GM12891 (cell line): ENCODE results near the gene PSMC3IP.
A peak's percentile ranks its signal among the peaks of the same experiment; 100 is the strongest.

Experiments
- DNase-seq: peaks from one replicate; pipeline ENCODE4 v3.0.0; 2011; ENCODE audit warnings: low spot score; ENCODE audit not compliant: insufficient read length
- FAIRE-seq: peaks from 2 replicates; lab custom pipeline; 2011; peaks lifted over from hg19 to GRCh38; lab: Jason Lieb, UNC
- PAX5 ChIP-seq: IDR thresholded peaks from 2 replicates; pipeline ENCODE4 v1.6.1; 2011; ENCODE audit warnings: low read length, moderate library complexity, mild to moderate bottlenecking; ENCODE audit not compliant: insufficient read depth, severe bottlenecking
- POLR2A ChIP-seq: IDR thresholded peaks from 2 replicates; pipeline ENCODE4 v1.6.1; 2011; ENCODE audit warnings: low read depth, low read length, control low read depth
- POLR2AphosphoS5 ChIP-seq: IDR thresholded peaks from 2 replicates; pipeline ENCODE4 v1.6.1; 2011; ENCODE audit warnings: low read depth, low read length, control low read depth
- POU2F2 ChIP-seq: IDR thresholded peaks from 2 replicates; pipeline ENCODE4 v1.6.1; 2011; ENCODE audit warnings: low read depth, mild to moderate bottlenecking, control low read depth, low read length, moderate library complexity
- SPI1 ChIP-seq: IDR thresholded peaks from 2 replicates; pipeline ENCODE4 v1.6.1; 2011; ENCODE audit warnings: low read depth, low read length, control low read depth
- TAF1 ChIP-seq: IDR thresholded peaks from 2 replicates; pipeline ENCODE4 v1.6.1; 2011; ENCODE audit warnings: low read depth, low read length, control low read depth

The PSMC3IP gene

DNA sequence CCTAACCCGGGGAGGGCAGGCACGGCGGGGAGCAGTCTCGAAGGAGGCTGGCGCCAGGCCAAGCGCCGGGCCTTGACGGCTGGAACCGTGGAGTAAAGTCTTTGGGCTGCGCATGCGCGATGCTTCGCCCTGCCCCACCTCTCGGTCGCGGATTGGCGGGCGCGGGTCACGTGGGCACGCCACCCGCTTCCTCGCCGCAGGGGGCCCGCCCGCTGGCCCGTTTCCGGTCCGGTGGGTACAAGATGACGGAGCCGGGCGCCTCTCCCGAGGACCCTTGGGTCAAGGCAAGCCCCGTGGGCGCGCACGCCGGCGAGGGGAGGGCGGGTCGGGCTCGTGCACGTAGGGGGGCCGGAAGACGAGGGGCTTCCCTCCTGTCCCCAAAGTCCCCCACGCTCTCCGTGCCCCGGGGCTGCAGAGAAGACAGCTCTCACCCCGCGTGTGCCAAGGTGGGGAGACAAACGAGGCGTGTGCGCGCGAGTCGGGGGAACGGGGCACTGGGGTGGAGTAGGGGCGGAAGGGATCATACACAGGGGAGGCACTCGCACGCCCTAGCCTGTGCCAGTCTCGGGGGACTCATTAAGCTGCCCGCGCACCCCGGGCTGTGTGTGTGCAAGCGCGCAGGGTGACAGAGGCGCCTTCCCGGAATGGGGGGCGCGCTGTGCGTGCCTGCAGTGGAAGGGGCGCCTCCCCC is 10.5 kb downstream of the PSMC3IP start, which contains the start of gene MLX:
TSS of gene MLX (plus strand) at position 218 of the 691 bp plus-strand sequence. CDS start at position 243, 25 bp downstream.
- peak; percentile 99 for FAIRE-seq
- TF ChIP-seq POLR2AphosphoS5 (peak; percentile 53; the same call in 1 of the 2 replicates), TAF1 (no peak; the same call in 1 of the 2 replicates), POLR2A (peak; percentile 9; the same call in 1 of the 2 replicates), PAX5 (peak; percentile 91)
- peak; percentile 100 for DNase-seq

DNA sequence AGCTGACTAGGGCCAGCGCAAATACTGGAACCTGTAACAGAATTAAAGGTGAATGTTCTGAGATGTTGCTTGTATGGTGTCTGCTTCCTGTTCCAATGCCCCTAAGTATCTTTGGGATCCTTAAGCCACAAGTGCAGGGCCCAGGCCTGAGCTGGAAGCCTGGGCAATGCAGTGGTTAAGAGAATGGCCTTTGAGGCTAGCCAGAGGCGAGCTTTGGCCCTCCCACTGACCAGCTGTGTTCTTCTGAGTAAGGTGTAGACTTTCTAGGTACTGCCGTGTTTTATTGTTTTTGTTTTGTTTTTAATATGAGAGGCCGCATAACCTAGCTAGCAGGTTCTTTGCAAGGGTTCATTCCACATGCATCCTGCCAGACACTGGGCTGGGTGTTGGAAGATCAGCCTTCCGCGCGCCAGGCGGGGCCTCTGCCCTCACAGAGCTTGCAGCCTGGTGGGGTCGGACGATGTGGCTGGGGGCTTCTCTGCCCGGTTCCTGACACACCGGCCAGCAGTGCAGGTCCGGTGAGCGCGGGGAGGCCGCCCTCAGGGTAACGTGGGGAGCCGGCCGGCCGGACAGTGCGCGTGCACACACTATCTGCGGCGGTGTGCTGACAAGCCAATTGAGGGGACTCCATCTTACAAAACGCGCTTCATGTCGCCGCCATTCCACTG is 11.2 kb downstream of the PSMC3IP start:
- TF ChIP-seq POLR2A (no peak), PAX5 (no peak), SPI1 (no peak), TAF1 (no peak), POLR2AphosphoS5 (no peak), POU2F2 (no peak)
- DNase-seq (no peak), FAIRE-seq (no peak)

DNA sequence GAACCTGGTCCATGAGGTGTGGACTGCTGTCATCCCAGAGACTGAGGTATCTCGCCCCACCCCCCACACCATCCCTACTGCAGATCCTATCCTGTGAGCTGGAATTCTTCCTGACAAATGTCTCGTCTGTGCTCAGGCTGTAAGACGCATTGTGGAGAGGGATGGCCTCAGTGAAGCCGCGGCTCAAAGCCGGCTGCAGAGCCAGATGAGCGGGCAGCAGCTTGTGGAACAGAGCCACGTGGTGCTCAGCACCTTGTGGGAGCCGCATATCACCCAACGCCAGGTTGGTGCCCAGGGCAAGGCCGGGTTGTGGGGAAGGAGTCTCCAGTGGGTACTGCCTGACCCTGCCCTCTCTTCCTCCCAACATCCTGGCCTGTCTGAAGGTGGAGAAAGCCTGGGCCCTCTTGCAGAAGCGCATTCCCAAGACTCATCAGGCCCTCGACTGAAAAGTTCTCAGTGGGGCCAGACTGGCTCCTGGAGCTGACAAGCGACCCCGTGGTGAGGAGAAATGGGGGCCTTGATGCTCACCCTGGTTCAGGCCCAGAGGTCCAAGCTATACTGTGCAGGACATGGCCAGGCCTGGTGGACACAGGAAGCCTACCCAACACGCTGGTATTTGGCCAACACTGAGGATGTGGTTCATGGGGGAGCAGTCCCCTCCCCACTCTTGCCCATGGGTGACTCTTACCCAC is 11.9 kb downstream of the PSMC3IP start:
- DNase-seq, result no peak
- FAIRE-seq, result no peak
- no peak for TF ChIP-seq POLR2AphosphoS5
- TF ChIP-seq TAF1, result no peak
- no peak for TF ChIP-seq SPI1
- TF ChIP-seq POLR2A, result no peak
- TF ChIP-seq POU2F2, result no peak
- TF ChIP-seq PAX5, result no peak

GRCh38 chr17:42564815-42565522 is 12.6 kb downstream of the PSMC3IP start:
- no peak for DNase-seq
- FAIRE-seq, result no peak

GRCh38 chr17:42563950-42564349 is 13.6 kb downstream of the PSMC3IP start:
- no peak for FAIRE-seq
- DNase-seq, result no peak
- TF ChIP-seq POLR2AphosphoS5 (0 out of 2 replicates have a peak, but pooled peaks have one; percentile 4), SPI1 (no peak), POU2F2 (no peak), TAF1 (no peak), PAX5 (no peak), POLR2A (no peak)

More at GRCh38 chr17:42564815-42565522, 12.6 kb downstream of the PSMC3IP start:
- TF ChIP-seq TAF1 (no peak), PAX5 (no peak), POU2F2 (no peak), POLR2A (no peak), POLR2AphosphoS5 (no peak), SPI1 (no peak)

DNA sequence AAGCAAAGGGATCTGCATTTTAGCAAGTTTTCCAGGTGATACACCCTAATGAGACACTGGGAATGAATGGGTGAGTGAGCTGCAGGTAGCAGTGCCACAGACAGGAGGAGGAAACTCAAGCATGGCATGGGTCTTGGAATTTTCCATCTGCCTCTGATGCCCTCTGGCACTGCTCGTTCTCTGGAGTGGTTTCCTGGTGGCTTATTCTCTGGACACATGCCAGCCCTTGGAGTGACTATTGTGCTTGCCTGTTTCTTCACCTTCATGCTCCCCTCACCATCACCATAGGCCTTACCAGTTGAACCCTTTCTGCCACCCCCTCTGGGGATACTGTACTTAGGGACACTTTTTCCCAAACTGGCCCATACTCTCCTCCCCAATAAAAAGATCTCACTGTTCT is 14.0 kb downstream of the PSMC3IP start:
- FAIRE-seq, result no peak
- DNase-seq, result no peak
- TF ChIP-seq PAX5 (no peak), POLR2AphosphoS5 (0 out of 2 replicates have a peak, but pooled peaks have one; percentile 10)

DNA sequence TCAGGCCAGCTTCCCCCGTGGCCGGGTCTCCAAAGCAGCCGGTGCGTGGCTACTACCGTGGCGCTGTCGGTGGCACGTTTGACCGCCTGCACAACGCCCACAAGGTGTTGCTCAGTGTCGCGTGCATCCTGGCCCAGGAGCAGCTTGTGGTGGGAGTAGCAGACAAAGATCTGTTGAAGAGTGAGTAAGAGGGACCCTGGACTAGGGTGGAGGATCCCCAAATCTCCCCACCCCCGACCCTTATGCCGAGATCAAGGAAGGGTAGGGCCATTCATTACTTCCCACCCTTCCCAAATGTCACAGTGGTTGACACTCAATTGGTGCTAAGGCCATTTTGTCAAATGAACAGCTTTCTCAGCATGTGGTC is 14.4 kb downstream of the PSMC3IP start:
- no peak for DNase-seq
- TF ChIP-seq POU2F2 (no peak), POLR2A (no peak), PAX5 (no peak), SPI1 (no peak), POLR2AphosphoS5 (no peak), TAF1 (no peak)
- peak; percentile 83 for FAIRE-seq

- no peak for TF ChIP-seq SPI1
- no peak for TF ChIP-seq PAX5
- TF ChIP-seq POLR2A, result no peak
- no peak for TF ChIP-seq POU2F2
- TF ChIP-seq POLR2AphosphoS5, result no peak
- TF ChIP-seq TAF1, result no peak
- DNase-seq (no peak), FAIRE-seq (peak; percentile 9)
These were observed 15.0 kb downstream of the PSMC3IP start for GRCh38 chr17:42562388-42563142.

DNA sequence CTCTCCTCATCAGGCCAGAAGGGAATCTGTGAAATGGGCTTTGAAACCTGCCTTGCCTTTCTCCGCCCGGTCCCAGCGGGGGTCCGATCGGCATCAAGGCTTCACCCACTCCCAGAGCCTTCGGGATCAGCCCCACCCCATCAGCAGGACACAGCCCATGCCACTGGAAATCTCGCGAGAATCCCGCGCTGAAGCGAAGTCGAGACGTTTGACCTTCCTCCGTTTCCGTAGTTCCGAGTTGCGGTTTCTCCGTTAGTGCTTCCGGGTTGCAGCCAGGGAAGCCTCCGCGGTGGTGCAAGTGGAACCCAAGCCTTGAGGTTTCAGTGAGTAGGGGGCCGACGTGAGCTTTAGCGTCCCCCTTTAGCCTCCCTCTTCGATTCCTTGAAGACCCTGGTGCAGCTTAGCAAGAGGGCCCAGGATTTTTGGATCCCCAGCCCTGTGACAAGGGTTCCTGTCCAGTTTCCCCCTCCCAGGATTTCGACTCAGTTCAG is 15.6 kb downstream of the PSMC3IP start, which contains the start of gene COASY:
TSS of gene COASY (plus strand) at position 252 of the 491 bp plus-strand sequence. CDS start 475 bp downstream, outside the sequence.
- TF ChIP-seq PAX5, result no peak
- TF ChIP-seq TAF1, result peak; percentile 88
- TF ChIP-seq SPI1, result no peak
- TF ChIP-seq POLR2A, result peak; percentile 87
- peak; percentile 85 for TF ChIP-seq POU2F2
- peak; percentile 93 for TF ChIP-seq POLR2AphosphoS5
- FAIRE-seq (peak; percentile 94), DNase-seq (peak; percentile 96)
